Hematopoietic multipotent progenitor cell treated with erythropoietin and hydrocortisone succinate and interleukin-3 and kit ligand, for 17 days (in vitro differentiated cells): ENCODE data around the gene SOX9.

Experiments
- DNase-seq: peaks from one replicate; pipeline ENCODE4 v3.0.0-alpha.2; 2015; ENCODE audit warnings: low spot score

Gene SOX9

GRCh38 chr17:72120642-72121163 is at the start of gene SOX9:
TSS of gene SOX9 (plus strand) at chr17:72121020. CDS start at chr17:72121392, 372 bp downstream.
- DNase-seq = no peak

- no peak for DNase-seq
Observed at GRCh38 chr17:72071330-72071729, 49.5 kb upstream of the SOX9 start.

- DNase-seq = no peak
Observed at GRCh38 chr17:72075995-72076677, 44.7 kb upstream of the SOX9 start.

- DNase-seq = no peak
Observed at GRCh38 chr17:72076678-72077030, 44.2 kb upstream of the SOX9 start.

- DNase-seq = no peak
Observed at GRCh38 chr17:72077326-72077960, 43.4 kb upstream of the SOX9 start.

GRCh38 chr17:72079700-72080099 is 41.1 kb upstream of the SOX9 start:
- DNase-seq = no peak

GRCh38 chr17:72087876-72088275 is 32.9 kb upstream of the SOX9 start:
- no peak for DNase-seq

GRCh38 chr17:72089453-72089987 is 31.3 kb upstream of the SOX9 start:
- DNase-seq = no peak

GRCh38 chr17:72090108-72090507 is 30.7 kb upstream of the SOX9 start:
- DNase-seq = no peak

- no peak for DNase-seq
Observed at GRCh38 chr17:72092710-72093322, 28.0 kb upstream of the SOX9 start.

GRCh38 chr17:72093707-72094106 is 27.1 kb upstream of the SOX9 start:
- DNase-seq = no peak

GRCh38 chr17:72095316-72095715 is 25.5 kb upstream of the SOX9 start:
- no peak for DNase-seq

GRCh38 chr17:72097144-72097543 is 23.7 kb upstream of the SOX9 start:
- DNase-seq = no peak

- DNase-seq = no peak
Observed at GRCh38 chr17:72099919-72100318, 20.9 kb upstream of the SOX9 start.

GRCh38 chr17:72100470-72100869 is 20.4 kb upstream of the SOX9 start:
- DNase-seq = no peak

GRCh38 chr17:72101526-72101925 is 19.3 kb upstream of the SOX9 start:
- no peak for DNase-seq

GRCh38 chr17:72102366-72102765 is 18.5 kb upstream of the SOX9 start:
- no peak for DNase-seq

GRCh38 chr17:72104164-72104862 is 16.5 kb upstream of the SOX9 start:
- no peak for DNase-seq

- no peak for DNase-seq
Observed at GRCh38 chr17:72104863-72105234, 16.0 kb upstream of the SOX9 start.

- DNase-seq = no peak
Observed at GRCh38 chr17:72107100-72107499, 13.7 kb upstream of the SOX9 start.

- DNase-seq = no peak
Observed at GRCh38 chr17:72110231-72110941, 10.4 kb upstream of the SOX9 start.

GRCh38 chr17:72110942-72111318 is 9.9 kb upstream of the SOX9 start:
- DNase-seq = no peak
